HEK293 (cell line): ENCODE data around the gene SETD3.

Experiments used
- CTCF ChIA-PET: fragments of 350-600 bp; formaldehyde crosslinking; extraction: SDS; loops from one replicate; lab custom pipeline; 2021; ENCODE audit warnings: antibody characterized with exemption; lab: Yijun Ruan, JAX
- POLR2A ChIA-PET: fragments of 300-600 bp; formaldehyde crosslinking; extraction: SDS; loops from one replicate; lab custom pipeline; 2020; ENCODE audit warnings: antibody characterized with exemption, inconsistent platforms; lab: Yijun Ruan, JAX
- H3K27ac ChIP-seq: fragments of 200-500 bp; sonication (Bioruptor generic); 2 replicates; pipeline ENCODE4 v1.5.1; 2014; ENCODE audit warnings: low read depth, low read length, control low read depth, inconsistent platforms; ENCODE audit errors: extremely low read depth
- H3K36me3 ChIP-seq, 2 experiments: fragments of 200-500 bp in 1 of 2; sonication (Bioruptor generic) in 1 of 2; 1 replicate in 1 of 2; 2 replicates in 1 of 2; pipeline ENCODE4 v1.5.1; 2014 to 2017; ENCODE audit warnings: inconsistent platforms in 2 of 2, low read length in 2 of 2; ENCODE audit not compliant: control insufficient read depth in 2 of 2, insufficient read depth in 1 of 2
- H3K4me1 ChIP-seq: fragments of 200-500 bp; sonication (Bioruptor generic); 2 replicates; pipeline ENCODE4 v1.5.1; 2014; ENCODE audit warnings: mild to moderate bottlenecking, low read length, inconsistent platforms; ENCODE audit not compliant: control insufficient read depth, insufficient read depth
- H3K4me3 ChIP-seq: 2 replicates; pipeline ENCODE4 v1.5.1; 2011; ENCODE audit warnings: low read depth, mild to moderate bottlenecking, control low read depth, low read length, moderate library complexity
- H3K9me3 ChIP-seq: fragments of 200-500 bp; sonication (Bioruptor generic); 2 replicates; pipeline ENCODE4 v1.5.1; 2014; ENCODE audit warnings: low read depth, low read length, inconsistent platforms; ENCODE audit not compliant: control insufficient read depth, insufficient read depth
- EGR2 ChIP-seq: fragments of 450-650 bp; formaldehyde crosslinking; IDR thresholded peaks from 2 replicates; pipeline ENCODE4 v1.5.1; 2016; ENCODE audit warnings: low read depth, missing biosample characterization, missing genetic modification characterization
- ELK4 ChIP-seq: IDR thresholded peaks from 2 replicates; pipeline ENCODE4 v1.6.1; 2011; ENCODE audit warnings: mild to moderate bottlenecking, low read depth, low read length, borderline replicate concordance
- KLF9 ChIP-seq: fragments of 450-650 bp; formaldehyde crosslinking; IDR thresholded peaks from 2 replicates; pipeline ENCODE4 v1.5.1; 2016; ENCODE audit warnings: missing biosample characterization, missing genetic modification characterization, low read depth
- OSR2 ChIP-seq: fragments of 450-650 bp; formaldehyde crosslinking; IDR thresholded peaks from 2 replicates; pipeline ENCODE4 v1.5.1; 2016; ENCODE audit warnings: missing biosample characterization, missing genetic modification characterization
- OVOL3 ChIP-seq: fragments of 450-650 bp; formaldehyde crosslinking; IDR thresholded peaks from 2 replicates; pipeline ENCODE4 v1.5.1; 2016; ENCODE audit warnings: missing biosample characterization, missing genetic modification characterization
- SALL2 ChIP-seq: fragments of 450-650 bp; formaldehyde crosslinking; IDR thresholded peaks from 2 replicates; pipeline ENCODE4 v1.5.0; 2017; ENCODE audit warnings: missing biosample characterization, mild to moderate bottlenecking, missing genetic modification characterization, borderline replicate concordance
- SP3 ChIP-seq: fragments of 450-650 bp; formaldehyde crosslinking; IDR thresholded peaks from 2 replicates; pipeline ENCODE4 v1.5.1; 2016; ENCODE audit warnings: missing biosample characterization, missing genetic modification characterization
- TSHZ1 ChIP-seq: fragments of 450-650 bp; formaldehyde crosslinking; IDR thresholded peaks from 2 replicates; pipeline ENCODE4 v1.5.1; 2016; ENCODE audit warnings: missing biosample characterization, missing genetic modification characterization, borderline replicate concordance
- ZBTB1 ChIP-seq: fragments of 450-650 bp; formaldehyde crosslinking; IDR thresholded peaks from 2 replicates; pipeline ENCODE4 v1.5.1; 2016; ENCODE audit warnings: missing biosample characterization, missing genetic modification characterization
- ZIC2 ChIP-seq: fragments of 450-650 bp; formaldehyde crosslinking; IDR thresholded peaks from 2 replicates; pipeline ENCODE4 v1.5.1; 2016; ENCODE audit warnings: missing biosample characterization, missing genetic modification characterization
- ZNF132 ChIP-seq: fragments of 450-650 bp; formaldehyde crosslinking; IDR thresholded peaks from 2 replicates; pipeline ENCODE4 v1.5.1; 2017; ENCODE audit warnings: missing biosample characterization, missing genetic modification characterization, borderline replicate concordance
- ZNF138 ChIP-seq: fragments of 450-650 bp; formaldehyde crosslinking; IDR thresholded peaks from 2 replicates; pipeline ENCODE4 v1.5.1; 2016; ENCODE audit warnings: missing biosample characterization, missing genetic modification characterization, borderline replicate concordance
- ZNF174 ChIP-seq: fragments of 450-650 bp; formaldehyde crosslinking; IDR thresholded peaks from 2 replicates; pipeline ENCODE4 v1.5.0; 2017; ENCODE audit warnings: missing biosample characterization, mild to moderate bottlenecking, missing genetic modification characterization
- ZNF19 ChIP-seq: fragments of 450-650 bp; formaldehyde crosslinking; IDR thresholded peaks from 2 replicates; pipeline ENCODE4; 2016; ENCODE audit warnings: missing biosample characterization, missing genetic modification characterization, low read depth
- ZNF302 ChIP-seq: fragments of 450-650 bp; formaldehyde crosslinking; IDR thresholded peaks from 2 replicates; pipeline ENCODE4 v1.5.1; 2016; ENCODE audit warnings: missing biosample characterization, missing genetic modification characterization, low read depth
- ZNF394 ChIP-seq: fragments of 450-650 bp; formaldehyde crosslinking; IDR thresholded peaks from 2 replicates; pipeline ENCODE4 v1.5.1; 2016; ENCODE audit warnings: missing biosample characterization, missing genetic modification characterization, mild to moderate bottlenecking, moderate library complexity, borderline replicate concordance
- ZNF488 ChIP-seq: fragments of 450-650 bp; formaldehyde crosslinking; IDR thresholded peaks from 2 replicates; pipeline ENCODE4 v1.5.1; 2016; ENCODE audit warnings: missing biosample characterization, missing genetic modification characterization
- ZNF530 ChIP-seq: fragments of 450-650 bp; formaldehyde crosslinking; IDR thresholded peaks from 2 replicates; pipeline ENCODE4 v1.5.1; 2016; ENCODE audit warnings: low read depth, missing biosample characterization, missing genetic modification characterization
- ZNF626 ChIP-seq: fragments of 450-650 bp; sonication (Bioruptor Pico); formaldehyde crosslinking; IDR thresholded peaks from 2 replicates; pipeline ENCODE4 v1.5.1; 2018; ENCODE audit warnings: missing biosample characterization, missing genetic modification characterization, inconsistent platforms
- ZNF768 ChIP-seq: fragments of 450-650 bp; formaldehyde crosslinking; IDR thresholded peaks from 2 replicates; pipeline ENCODE4 v1.5.1; 2018; ENCODE audit warnings: missing biosample characterization, mild to moderate bottlenecking, missing genetic modification characterization
- ZNF776 ChIP-seq: fragments of 450-650 bp; formaldehyde crosslinking; IDR thresholded peaks from 2 replicates; pipeline ENCODE4 v1.5.0; 2017; ENCODE audit warnings: missing biosample characterization, missing genetic modification characterization, borderline replicate concordance
- TF ChIP-seq, protein P1 (sequence below): fragments of 450-650 bp; formaldehyde crosslinking; IDR thresholded peaks from 2 replicates; pipeline ENCODE4 v1.5.1; 2017; ENCODE audit warnings: missing biosample characterization, mild to moderate bottlenecking, missing genetic modification characterization, moderate library complexity
- TF ChIP-seq, protein P2 (sequence below): fragments of 450-650 bp; formaldehyde crosslinking; IDR thresholded peaks from 2 replicates; pipeline ENCODE4 v1.5.1; 2016; ENCODE audit warnings: missing biosample characterization, missing genetic modification characterization

The SETD3 gene

GRCh38 chr14:99357916-99358390 is 122.7 kb downstream of the SETD3 start (continued):
- TF ChIP-seq TSHZ1 (tag by site-specific recombination) (no peak), ZNF626 (tag by site-specific recombination) (no peak)
- TF ChIP-seq, all 188 proteins: peak for 0

- Histone ChIP-seq H3K9me3 (no peaks in the 10 kb centered on the region), H3K27ac (no peak overlapping the region), H3K36me3 (no peaks in the 10 kb centered on the region), H3K4me3 (no peak overlapping the region), H3K4me1 (no peaks in the 10 kb centered on the region)
- CTCF ChIA-PET: interaction anchor here (2.1 to 2.6 kb wide), 2 partner anchors 35 to 37 kb away, joined by 9 read pairs; no protein-coding TSS in a partner anchor
- no peak for TF ChIP-seq ZNF138 (tag by site-specific recombination)
- no peak for TF ChIP-seq ZNF530 (tag by site-specific recombination)
- TF ChIP-seq ZNF174: no peak
- no peak for TF ChIP-seq EGR2
- no peak for TF ChIP-seq ELK4
- TF ChIP-seq KLF9 (tag by site-specific recombination): no peak
- no peak for TF ChIP-seq ZNF302 (tag by site-specific recombination)
- TF ChIP-seq ZIC2 (tag by site-specific recombination): no peak
- no peak for TF ChIP-seq OVOL3 (tag by site-specific recombination)
- no peak for TF ChIP-seq ZNF394 (tag by site-specific recombination)
- TF ChIP-seq, protein P1, sequence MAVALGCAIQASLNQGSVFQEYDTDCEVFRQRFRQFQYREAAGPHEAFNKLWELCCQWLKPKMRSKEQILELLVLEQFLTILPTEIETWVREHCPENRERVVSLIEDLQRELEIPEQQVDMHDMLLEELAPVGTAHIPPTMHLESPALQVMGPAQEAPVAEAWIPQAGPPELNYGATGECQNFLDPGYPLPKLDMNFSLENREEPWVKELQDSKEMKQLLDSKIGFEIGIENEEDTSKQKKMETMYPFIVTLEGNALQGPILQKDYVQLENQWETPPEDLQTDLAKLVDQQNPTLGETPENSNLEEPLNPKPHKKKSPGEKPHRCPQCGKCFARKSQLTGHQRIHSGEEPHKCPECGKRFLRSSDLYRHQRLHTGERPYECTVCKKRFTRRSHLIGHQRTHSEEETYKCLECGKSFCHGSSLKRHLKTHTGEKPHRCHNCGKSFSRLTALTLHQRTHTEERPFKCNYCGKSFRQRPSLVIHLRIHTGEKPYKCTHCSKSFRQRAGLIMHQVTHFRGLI: no peak
- no peak for TF ChIP-seq ZNF19 (tag by site-specific recombination)
- POLR2A ChIA-PET: no interaction called here
Observed at GRCh38 chr14:99357151-99357915, 123.3 kb downstream of the SETD3 start.

GRCh38 chr14:99356031-99356608 is 124.5 kb downstream of the SETD3 start:
- no peaks in the 10 kb centered on the region for H3K9me3 ChIP-seq
- POLR2A ChIA-PET: no interaction called here
- CTCF ChIA-PET: interaction anchor here (0.7 to 2.6 kb wide), 3 partner anchors 11 to 36 kb away, joined by 3 to 9 read pairs (median 4); no protein-coding TSS in a partner anchor
- no peaks in the 10 kb centered on the region for H3K4me1 ChIP-seq
- H3K36me3 ChIP-seq: no peaks in the 10 kb centered on the region
- H3K27ac ChIP-seq: no peak overlapping the region
- H3K4me3 ChIP-seq: no peak overlapping the region
- TF ChIP-seq OVOL3 (tag by site-specific recombination) (no peak), ZNF776 (tag by site-specific recombination) (no peak), SALL2 (tag by site-specific recombination) (no peak), SP3 (tag by site-specific recombination) (no peak), ZNF768 (tag by site-specific recombination) (no peak), ZIC2 (tag by site-specific recombination) (no peak), ZNF132 (tag by site-specific recombination) (no peak), OSR2 (no peak), ZNF488 (tag by site-specific recombination) (no peak), ZBTB1 (no peak)
- TF ChIP-seq, protein P2, sequence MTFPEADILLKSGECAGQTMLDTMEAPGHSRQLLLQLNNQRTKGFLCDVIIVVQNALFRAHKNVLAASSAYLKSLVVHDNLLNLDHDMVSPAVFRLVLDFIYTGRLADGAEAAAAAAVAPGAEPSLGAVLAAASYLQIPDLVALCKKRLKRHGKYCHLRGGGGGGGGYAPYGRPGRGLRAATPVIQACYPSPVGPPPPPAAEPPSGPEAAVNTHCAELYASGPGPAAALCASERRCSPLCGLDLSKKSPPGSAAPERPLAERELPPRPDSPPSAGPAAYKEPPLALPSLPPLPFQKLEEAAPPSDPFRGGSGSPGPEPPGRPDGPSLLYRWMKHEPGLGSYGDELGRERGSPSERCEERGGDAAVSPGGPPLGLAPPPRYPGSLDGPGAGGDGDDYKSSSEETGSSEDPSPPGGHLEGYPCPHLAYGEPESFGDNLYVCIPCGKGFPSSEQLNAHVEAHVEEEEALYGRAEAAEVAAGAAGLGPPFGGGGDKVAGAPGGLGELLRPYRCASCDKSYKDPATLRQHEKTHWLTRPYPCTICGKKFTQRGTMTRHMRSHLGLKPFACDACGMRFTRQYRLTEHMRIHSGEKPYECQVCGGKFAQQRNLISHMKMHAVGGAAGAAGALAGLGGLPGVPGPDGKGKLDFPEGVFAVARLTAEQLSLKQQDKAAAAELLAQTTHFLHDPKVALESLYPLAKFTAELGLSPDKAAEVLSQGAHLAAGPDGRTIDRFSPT (tag by site-specific recombination): no peak
